NB4 (cell line): ENCODE data around the gene CAVIN1.
"Not testable (repeated sequence)": the region's sequence is repeated elsewhere in the genome, so short reads cannot be mapped to it uniquely, and the experiment has no call there.

Experiments
- DNase-seq: peaks from one replicate; pipeline ENCODE4 v3.0.0; 2010; ENCODE audit warnings: low read depth
- H3K4me3 ChIP-seq: one replicate; pipeline ENCODE4 v1.5.1; 2011; ENCODE audit warnings: mild to moderate bottlenecking, low read depth, low read length, moderate library complexity
- MYC ChIP-seq: IDR thresholded peaks from 2 replicates; pipeline ENCODE4 v1.6.1; 2011; ENCODE audit warnings: low read depth, low read length
- POLR2A ChIP-seq: IDR thresholded peaks from 2 replicates; pipeline ENCODE4 v1.6.1; 2011; ENCODE audit warnings: mild to moderate bottlenecking; ENCODE audit not compliant: insufficient read length; ENCODE audit errors: extremely low read depth
- TF ChIP-seq, protein P1 (sequence below): IDR thresholded peaks from 2 replicates; pipeline ENCODE4 v1.6.1; 2011; ENCODE audit warnings: low read depth, low read length
- TF ChIP-seq, protein P2 (sequence below): IDR thresholded peaks from one replicate; pipeline ENCODE4 v1.5.1; 2012; ENCODE audit warnings: low read depth, low read length

CAVIN1 gene

DNA sequence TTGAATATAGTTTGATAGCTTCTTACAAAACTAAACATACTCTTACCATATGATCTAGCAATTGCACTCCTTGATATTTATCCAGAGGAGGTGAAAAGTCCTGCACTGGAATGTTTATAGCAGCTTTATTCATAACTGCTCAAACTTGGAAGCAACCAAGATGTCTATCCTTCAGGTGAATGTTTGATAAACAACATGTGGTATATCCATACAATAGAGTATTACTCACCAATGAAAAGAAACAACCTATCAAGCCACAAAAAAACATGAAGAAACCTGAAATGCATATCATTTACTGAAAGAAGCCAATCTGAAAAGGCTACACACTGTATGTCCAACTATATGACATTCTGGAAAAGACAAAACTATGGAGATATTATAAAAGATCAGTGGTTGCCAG, 50.9 kb downstream of the CAVIN1 start:
- DNase-seq, result no peak
- TF ChIP-seq POLR2A (no peak), MYC (no peak)
- TF ChIP-seq, protein P1, sequence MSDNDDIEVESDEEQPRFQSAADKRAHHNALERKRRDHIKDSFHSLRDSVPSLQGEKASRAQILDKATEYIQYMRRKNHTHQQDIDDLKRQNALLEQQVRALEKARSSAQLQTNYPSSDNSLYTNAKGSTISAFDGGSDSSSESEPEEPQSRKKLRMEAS, result no peak
- TF ChIP-seq, protein P2, sequence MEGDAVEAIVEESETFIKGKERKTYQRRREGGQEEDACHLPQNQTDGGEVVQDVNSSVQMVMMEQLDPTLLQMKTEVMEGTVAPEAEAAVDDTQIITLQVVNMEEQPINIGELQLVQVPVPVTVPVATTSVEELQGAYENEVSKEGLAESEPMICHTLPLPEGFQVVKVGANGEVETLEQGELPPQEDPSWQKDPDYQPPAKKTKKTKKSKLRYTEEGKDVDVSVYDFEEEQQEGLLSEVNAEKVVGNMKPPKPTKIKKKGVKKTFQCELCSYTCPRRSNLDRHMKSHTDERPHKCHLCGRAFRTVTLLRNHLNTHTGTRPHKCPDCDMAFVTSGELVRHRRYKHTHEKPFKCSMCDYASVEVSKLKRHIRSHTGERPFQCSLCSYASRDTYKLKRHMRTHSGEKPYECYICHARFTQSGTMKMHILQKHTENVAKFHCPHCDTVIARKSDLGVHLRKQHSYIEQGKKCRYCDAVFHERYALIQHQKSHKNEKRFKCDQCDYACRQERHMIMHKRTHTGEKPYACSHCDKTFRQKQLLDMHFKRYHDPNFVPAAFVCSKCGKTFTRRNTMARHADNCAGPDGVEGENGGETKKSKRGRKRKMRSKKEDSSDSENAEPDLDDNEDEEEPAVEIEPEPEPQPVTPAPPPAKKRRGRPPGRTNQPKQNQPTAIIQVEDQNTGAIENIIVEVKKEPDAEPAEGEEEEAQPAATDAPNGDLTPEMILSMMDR, result no peak
- no peak overlapping the region for H3K4me3 ChIP-seq

DNA sequence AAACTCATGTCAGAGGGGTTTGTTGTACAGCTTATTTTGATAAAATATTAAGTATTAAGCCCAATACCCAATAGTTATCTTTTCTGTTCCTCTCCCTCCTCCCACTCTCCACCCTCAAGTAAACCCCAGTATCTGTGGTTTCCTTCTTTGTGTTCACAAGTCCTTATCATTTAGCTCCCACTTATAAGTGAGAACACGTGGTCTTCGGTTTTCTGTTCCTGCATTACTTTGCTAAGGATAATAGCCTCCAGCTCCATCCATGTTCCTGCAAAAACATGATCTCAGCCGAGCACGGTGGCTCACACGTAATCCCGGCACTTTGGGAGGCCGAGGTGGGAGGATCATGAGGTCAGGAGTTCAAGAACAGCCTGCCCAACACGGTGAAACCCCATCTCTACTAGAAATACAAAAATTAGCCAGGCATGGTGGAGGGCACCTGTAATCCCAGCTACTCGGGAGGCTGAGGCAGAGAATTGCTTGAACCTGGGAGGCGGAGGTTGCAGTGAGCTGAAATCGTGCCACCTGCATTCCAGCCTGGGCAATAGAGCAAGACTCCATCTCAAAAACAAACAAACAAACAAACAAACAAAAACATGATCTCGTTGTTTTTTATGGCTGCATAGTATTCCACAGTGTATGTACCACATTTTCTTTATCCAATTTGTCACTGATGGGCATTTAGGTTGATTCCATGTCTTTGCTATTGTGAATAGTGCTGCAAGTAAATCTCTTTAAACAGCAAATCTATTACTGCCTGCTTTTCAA, 54.1 kb downstream of the CAVIN1 start:
- DNase-seq, H3K4me3 ChIP-seq: not testable (repeated sequence)

DNA sequence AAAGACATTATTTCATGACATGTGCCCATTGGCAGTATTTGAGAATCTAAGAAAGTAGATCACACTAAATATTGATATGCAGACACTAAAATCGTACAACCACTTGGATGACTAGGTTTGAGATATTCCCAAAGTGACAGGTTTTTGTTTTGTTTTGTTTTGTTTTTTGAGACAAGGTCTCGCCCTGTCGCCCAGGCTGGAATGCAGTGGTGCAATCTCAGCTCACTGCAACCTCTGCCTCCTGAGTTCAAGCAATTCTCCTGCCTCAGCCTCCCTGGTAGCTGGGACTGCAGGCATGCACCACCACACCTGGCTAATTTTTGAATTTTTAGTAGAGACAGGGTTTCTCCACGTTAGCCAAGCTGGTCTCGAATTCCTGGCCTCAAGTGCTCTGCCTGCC, 54.7 kb downstream of the CAVIN1 start:
- DNase-seq, H3K4me3 ChIP-seq: not testable (repeated sequence)

DNA sequence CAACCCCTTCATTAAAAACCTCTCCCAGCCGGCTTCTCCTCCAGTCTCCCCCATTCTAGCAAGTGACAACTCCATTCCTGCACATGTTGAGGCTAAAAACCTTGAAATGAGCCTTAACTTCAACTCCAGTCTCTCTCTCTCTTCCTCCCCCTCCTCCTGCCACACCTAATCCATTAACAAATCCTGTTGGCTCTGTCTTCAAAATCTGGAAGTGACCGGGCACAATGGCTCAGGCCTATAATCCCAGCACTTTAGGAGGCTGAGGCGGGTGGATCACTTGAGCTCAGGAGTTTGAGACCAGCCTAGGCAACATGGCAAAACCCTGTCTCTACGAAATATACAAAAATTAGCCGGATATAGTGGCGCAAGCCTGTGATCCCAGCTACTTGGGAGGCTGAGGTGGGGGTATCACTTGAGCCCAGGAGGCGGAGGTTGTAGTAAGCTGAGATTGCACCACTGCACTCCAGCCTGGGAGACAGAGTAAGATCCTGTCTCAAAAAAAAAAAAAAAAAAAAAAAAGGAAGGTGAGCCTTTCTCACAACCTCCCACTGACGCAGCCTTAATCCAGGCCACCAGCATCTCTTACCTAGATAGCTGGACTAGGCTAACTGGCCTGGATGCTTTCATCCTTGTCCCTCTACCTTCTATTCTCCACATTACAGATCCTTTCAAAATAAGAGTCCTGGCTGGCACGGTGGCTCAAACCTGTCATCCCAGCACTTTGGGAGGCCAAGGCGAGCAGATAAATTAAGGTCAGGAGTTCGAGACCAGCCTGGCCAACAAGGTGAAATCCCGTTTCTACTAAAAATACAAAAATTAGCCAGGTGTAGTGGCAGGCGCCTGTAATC, 56.7 kb downstream of the CAVIN1 start:
- DNase-seq, H3K4me3 ChIP-seq: not testable (repeated sequence)

DNA sequence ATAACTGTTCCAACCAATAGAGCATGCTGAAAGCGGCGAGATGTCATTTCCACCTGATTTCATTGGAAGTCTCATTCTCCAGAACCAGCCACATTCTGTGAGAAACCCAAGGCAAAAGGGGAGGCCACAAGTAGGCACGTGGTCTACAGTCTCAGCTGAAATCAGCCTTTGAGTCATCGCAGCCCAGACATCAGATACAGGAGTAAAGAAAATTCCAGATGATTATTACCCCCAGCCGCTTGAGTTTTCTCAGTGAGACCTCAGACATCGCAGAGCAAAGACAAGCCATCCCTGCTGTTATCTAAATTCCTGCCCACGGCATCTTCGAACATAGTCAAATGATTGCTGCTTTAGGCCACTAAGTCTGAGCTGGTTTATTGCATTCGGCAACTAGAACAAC, 57.9 kb downstream of the CAVIN1 start:
- TF ChIP-seq POLR2A (no peak), MYC (no peak)
- TF ChIP-seq, protein P1, result no peak; the same call in 1 of the 2 replicates
- TF ChIP-seq, protein P2, result no peak
- no peak for DNase-seq

DNA sequence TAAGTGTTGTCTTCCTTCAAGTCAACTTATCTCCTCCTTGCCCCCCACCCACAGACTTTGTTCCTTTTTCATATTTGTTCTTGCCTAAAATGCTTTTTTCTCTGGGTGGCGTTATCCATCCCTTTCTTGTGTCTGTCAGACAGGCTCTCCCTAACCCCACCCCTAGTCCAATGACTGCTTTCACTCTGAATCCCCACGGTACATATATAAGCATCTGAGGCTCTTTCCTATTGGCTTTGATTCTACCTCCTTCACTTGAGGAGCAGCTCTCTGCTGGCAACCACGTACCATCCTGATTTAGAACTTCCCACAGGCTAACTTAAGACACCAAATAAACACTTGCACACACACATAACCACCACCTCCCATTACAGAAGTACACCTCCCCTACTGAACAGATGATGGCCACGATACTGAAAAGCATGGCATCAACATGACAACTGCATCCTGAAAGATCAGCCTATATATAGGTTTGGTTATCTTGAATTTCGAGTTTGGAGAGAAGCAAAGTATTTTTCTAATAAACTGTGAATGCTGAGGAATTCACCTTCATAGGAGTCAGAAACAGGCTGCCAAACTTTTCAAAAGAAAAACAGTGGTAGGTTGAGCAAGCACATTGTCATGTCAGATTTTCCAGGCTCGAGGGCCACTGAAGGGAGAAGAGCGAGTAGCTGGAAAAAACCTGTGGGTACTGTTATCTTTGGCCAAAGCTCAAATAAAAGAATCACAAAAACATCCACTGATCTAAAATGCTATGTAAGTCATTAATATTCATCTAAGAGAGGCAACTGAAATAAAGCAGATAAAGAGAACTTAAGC, 59.1 kb downstream of the CAVIN1 start:
- no peak for DNase-seq
- H3K4me3 ChIP-seq, result no peak overlapping the region
- TF ChIP-seq POLR2A (no peak), MYC (no peak)
- TF ChIP-seq, protein P1, result no peak
- TF ChIP-seq, protein P2, result no peak

More for the DNA sequence above, 57.9 kb downstream of the CAVIN1 start:
- H3K4me3 ChIP-seq, result no peak overlapping the region

DNA sequence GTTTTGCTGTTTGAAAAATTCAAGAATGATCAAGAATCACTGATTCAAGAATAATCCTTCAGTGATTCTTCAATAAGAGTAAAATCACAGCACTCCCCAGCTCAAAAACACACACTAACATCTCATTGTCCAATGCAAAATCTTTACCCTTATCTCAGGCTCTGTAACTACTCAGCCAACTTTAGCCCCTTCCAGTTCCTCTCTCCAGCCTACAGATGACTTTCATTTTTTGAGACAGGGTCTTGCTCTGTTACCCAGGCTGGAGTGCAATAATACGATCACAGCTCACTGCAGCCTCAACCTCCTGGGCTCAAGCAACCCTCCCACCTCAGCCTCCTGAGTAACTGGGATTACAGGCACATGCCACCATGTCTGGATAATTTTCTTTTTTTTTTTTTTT, 59.8 kb downstream of the CAVIN1 start:
- no peak for DNase-seq
- no peak overlapping the region for H3K4me3 ChIP-seq
- TF ChIP-seq MYC, result no peak
- TF ChIP-seq POLR2A, result no peak
- TF ChIP-seq, protein P2, result no peak
- TF ChIP-seq, protein P1, result no peak
